HFF-Myc (cell line): Measurements from ENCODE around the gene CACNB1.
A peak's percentile ranks its signal among the peaks of the same experiment; 100 is the strongest.

Source experiments
- DNase-seq: peaks from one replicate; pipeline ENCODE4 v3.0.0-alpha.2; 2011; ENCODE audit warnings: low read depth; ENCODE audit errors: extremely low read depth
- H3K4me3 ChIP-seq: replicated peaks from 2 replicates; pipeline ENCODE4 v1.5.1; 2011; ENCODE audit warnings: low read depth, mild to moderate bottlenecking, control low read depth, low read length
- TF ChIP-seq, protein P1 (sequence below): IDR thresholded peaks from 2 replicates; pipeline ENCODE4 v1.5.1; 2012; ENCODE audit warnings: mild to moderate bottlenecking, low read depth, low read length, control low read depth; ENCODE audit errors: missing control alignments

Gene CACNB1

DNA sequence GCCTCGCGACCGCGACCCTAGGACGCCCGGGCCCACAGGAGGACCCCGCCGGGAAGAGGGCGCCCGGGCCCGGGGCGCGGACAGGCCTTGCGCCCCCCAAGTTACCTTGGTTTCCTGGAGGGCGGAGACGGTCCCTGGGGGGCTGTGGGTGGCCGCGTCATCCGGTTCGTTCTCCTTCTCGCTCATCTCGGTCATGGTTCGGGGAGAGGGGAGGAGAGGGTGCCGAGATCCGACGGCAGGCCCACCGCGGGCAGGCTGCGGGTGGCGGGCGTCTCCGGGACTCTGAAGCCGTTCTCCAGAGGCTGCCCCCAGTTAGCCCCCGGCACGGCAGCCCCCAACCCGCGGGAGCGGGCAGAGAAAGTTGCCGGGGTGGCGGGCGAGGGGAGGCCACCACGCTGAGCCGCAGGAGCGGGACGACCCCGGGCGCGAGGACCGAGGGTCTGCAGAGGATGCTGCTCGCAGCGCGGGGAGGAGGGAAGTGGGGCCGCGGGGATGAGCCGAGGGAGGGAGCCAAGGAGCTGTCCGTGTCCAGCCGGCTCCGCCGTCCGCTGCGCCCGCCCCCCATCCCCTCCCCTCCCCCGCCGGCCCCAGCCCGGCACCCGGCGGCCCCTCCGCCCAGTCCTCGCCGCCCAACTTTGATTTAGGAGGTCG lies 28.0 kb upstream of the CACNB1 start, which contains the start of gene STAC2:
Gene STAC2 (minus strand): TSS at position 638 of the 651 bp plus-strand sequence. CDS start 443 bp downstream, at position 195.
- TF ChIP-seq, protein P1, sequence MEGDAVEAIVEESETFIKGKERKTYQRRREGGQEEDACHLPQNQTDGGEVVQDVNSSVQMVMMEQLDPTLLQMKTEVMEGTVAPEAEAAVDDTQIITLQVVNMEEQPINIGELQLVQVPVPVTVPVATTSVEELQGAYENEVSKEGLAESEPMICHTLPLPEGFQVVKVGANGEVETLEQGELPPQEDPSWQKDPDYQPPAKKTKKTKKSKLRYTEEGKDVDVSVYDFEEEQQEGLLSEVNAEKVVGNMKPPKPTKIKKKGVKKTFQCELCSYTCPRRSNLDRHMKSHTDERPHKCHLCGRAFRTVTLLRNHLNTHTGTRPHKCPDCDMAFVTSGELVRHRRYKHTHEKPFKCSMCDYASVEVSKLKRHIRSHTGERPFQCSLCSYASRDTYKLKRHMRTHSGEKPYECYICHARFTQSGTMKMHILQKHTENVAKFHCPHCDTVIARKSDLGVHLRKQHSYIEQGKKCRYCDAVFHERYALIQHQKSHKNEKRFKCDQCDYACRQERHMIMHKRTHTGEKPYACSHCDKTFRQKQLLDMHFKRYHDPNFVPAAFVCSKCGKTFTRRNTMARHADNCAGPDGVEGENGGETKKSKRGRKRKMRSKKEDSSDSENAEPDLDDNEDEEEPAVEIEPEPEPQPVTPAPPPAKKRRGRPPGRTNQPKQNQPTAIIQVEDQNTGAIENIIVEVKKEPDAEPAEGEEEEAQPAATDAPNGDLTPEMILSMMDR = no peak
- DNase-seq = no peak
- peak within 1 kb of the TSS; percentile 15 for H3K4me3 ChIP-seq

DNA sequence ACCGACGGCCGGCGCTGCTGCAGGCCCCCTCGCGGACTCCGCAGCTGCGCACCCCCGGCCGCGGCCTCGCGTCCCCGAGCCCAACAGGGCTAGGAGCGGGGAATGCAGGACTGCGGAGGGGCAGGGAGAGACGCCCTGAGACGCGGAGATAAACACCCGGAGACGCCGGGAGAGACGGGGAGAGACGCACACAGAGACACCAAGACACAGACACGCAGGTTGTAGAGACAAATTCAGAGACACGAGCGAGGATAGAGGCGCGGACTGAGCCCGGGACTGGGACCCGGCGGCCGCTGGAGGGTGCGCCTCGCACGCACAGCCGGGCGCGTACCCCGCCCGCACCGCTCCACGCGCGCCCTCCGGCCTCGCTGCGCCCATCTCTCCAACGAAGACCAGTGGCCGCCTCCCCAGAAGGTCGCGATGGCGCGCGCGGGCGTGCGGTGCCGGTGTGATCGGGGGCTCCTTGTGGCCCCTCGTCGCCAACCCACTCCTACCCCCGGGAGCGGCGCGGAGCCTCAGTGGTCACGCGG lies 27.4 kb upstream of the CACNB1 start:
- TF ChIP-seq, protein P1 = no peak
- no peak for DNase-seq
- H3K4me3 ChIP-seq = no peak overlapping the region

DNA sequence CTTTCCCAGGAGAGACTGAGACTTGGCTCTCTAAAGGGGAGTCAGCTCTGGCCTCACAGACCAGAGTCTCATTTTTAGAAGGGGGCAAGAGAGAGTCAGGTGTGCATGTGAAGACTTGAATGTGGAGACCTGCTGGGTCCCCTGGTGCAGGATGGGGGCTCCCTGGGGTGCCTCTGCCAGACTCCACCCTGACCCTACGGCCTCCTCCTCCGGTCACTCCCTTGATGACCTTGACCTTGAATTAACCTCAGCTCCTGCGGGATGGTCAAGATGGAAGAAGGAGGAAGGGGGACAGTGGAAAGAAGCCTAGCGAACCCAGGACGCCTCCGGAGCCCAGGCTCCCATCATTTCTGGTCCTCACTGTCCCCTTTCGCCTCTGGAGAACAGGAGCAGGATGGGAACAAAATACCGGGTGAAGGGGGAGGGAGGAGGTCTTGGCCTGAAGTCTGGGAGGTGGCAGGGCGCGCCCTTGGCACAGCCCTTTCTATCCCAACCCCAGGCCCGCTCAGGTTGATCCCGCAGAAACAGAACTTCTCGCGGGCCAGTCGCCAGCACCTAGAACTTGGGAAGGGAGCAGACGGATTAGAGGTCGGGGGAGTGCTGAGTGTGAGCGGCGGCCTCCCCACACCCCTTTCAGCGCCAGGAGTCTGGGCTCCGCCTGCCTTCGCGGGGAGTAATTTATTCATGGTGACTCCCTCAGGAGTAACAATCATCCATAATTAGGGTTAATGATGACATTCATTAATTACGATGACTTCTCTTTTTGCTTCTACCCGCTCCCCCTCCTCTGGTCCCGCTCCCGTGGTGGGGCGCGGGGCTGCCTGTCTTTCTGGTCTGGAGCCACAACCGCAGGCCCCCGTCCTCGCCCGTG lies 26.7 kb upstream of the CACNB1 start:
- no peak overlapping the region for H3K4me3 ChIP-seq
- no peak for DNase-seq
- TF ChIP-seq, protein P1 = no peak

DNA sequence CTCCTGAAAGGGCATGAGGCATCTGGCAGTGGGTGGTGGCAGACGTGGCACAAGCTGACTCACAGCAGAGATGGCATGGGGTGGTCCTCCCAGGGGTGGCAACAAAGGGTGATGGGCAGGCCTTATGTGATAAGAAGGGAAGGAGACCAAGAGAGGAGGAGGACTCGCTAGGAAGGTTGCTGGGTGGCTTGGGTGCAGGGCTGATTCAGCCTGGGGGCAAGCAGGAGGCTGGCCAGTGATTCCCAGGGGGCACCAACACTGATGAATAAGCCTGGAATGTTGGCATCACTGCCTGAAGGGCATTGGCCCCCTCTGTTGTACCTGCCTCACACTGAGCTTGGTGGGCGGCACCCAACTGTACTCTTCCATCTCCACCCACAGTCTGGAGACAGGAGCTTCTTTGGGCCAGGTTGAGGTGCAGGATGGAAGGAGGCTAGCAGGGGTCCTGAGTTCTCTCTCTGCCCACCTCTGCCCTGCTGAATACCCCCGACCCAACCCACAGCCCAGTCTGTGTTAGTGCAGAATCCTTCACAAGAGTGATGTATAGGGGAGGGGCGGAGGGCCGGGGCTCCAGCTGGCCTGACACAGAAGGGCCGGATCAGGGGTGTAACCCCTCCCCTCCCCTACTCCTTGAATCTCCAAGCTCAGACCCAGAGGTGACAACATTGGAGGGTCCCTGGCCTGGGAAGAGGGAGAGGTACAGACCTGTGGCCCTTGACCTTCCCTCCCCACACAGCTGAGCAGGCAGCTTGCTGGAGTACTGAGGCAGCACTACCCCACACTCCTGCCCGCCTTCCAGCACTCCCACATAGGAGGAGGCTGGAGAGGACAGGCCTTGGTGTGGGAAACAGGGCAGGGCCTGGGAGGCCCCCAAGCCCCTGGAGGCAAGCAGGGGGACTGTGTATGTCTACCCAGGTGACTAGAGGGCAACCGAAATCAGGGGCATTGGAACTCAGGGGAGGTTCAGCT lies 25.7 kb upstream of the CACNB1 start:
- TF ChIP-seq, protein P1 = no peak
- no peak for DNase-seq
- H3K4me3 ChIP-seq = no peak overlapping the region

DNA sequence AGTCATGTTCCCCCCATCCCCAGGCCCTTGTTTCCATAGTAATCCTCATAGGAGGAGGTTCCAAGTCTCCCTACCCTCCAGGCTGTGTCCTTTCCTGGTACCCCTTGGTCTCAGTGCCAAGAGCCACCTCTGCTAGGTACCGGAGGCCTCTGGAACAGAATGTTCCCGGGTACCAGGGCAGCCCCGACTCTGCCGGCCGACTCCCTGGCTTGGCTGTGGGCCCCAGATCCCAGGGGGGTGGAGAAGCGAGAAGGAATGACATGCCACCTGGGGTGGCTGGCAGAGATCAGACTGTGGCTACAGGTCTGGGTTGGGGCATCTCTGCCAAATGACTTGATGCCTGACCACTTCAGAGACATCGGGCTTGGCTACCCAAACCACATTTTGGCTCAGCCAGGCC lies 24.7 kb upstream of the CACNB1 start:
- H3K4me3 ChIP-seq = no peak overlapping the region
- TF ChIP-seq, protein P1 = no peak
- DNase-seq = no peak

DNA sequence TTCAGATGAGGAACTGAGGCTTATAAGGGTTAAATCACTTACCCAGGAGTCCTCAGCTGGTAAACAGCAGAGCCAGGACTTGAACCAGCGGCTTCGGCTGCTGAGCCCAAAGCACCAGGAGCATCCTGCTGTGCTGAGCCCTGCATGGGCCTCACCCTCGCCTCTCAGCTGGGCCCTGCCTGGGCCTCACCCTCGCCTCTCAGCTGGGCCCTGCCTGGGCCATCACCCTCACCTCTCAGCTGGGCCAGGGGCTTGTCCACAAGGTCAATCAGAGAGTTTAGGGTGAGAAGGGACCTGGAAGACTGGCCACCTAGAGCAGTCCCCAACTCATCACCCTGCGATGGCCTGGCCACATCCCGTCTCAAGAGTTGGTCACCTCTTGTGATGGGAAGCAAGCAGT lies 24.1 kb upstream of the CACNB1 start:
- no peak overlapping the region for H3K4me3 ChIP-seq
- no peak for DNase-seq
- TF ChIP-seq, protein P1 = no peak
